BJ (cell line): ENCODE measurements around the gene FNDC3B. TPM values are rescaled to one million over a fixed set of nuclear protein-coding genes. Genes with fewer than 3 reads are reported as not detected.

Experiments used
- CTCF ChIA-PET: fragments of 350-600 bp; formaldehyde crosslinking; extraction: SDS; loops from one replicate; lab custom pipeline; 2021; ENCODE audit warnings: antibody characterized with exemption, inconsistent platforms; lab: Yijun Ruan, JAX
- POLR2A ChIA-PET: fragments of 300-600 bp; sonication (Branson Sonifier 250); formaldehyde crosslinking; extraction: SDS; loops from one replicate; lab custom pipeline; 2021; ENCODE audit warnings: antibody characterized with exemption; lab: Charles Lee
- DNase-seq: peaks from one replicate; pipeline ENCODE4 v3.0.0-alpha.2; 2011; ENCODE audit warnings: low read depth
- H3K27me3 ChIP-seq: 2 replicates; pipeline ENCODE4 v1.6.0; 2011; ENCODE audit warnings: low read length; ENCODE audit not compliant: control insufficient read depth, insufficient read depth
- H3K36me3 ChIP-seq: 2 replicates; pipeline ENCODE4 v1.5.1; 2011; ENCODE audit warnings: low read length; ENCODE audit not compliant: control insufficient read depth, insufficient read depth
- H3K4me3 ChIP-seq: 2 replicates; pipeline ENCODE4 v1.5.1; 2011; ENCODE audit warnings: low read depth, mild to moderate bottlenecking, control low read depth, low read length
- polyA plus RNA-seq: library from polyadenylated mRNA; depleted of rRNA; stranded (reverse); fragments of >200 nt; gene quantifications from 2 replicates; pipeline ENCODE4 v1.2.3, GENCODE V29; 2011
- TF ChIP-seq, protein P1 (sequence below): IDR thresholded peaks from 2 replicates; pipeline ENCODE4 v1.5.1; 2011; ENCODE audit warnings: low read depth, mild to moderate bottlenecking, control low read depth, inconsistent platforms, low read length, moderate library complexity; ENCODE audit not compliant: insufficient read depth

Gene FNDC3B
- polyA plus RNA-seq, 1 experiment, result 28.6 TPM

DNA sequence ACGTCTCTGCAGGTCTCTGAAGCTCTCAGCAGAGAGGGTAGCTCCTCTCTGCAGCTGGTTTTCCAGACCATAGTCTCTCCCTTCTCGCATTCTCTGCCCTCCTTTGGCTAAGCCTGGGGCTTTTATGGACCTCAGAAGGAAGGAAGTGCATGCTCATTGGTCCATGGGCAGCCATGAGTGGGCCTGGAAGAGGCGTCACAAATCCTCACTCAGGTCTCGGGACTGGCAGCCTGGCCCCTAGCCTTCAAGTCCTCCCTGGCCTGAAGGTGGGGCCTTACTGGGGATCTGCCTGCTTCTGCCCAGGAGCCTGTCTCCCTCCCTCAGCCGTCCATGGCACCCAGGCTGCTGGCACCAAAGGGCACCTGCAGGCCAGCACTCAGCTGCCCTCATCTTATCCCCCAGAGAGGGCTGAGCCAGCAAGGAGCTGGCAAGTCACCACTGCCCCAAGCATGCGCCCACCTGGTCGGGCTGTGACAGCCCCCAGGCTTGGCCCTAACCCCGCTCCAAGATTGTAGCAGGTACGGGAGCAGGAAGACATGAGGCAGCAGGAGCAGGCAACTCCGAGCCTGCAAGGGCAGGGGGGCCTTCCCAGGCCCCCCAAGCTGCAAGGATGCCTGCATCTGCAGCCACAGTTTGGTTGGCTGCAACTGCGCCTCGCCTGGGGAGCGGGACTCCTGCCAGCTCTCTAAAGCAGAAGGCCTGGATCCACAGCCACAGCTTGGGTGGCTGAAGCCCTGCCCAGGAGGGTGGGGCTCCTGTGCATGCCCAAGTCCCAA, 371.5 kb downstream of the FNDC3B start:
- H3K4me3 ChIP-seq, result no peak overlapping the region
- ChIA-PET POLR2A (no interaction called here), CTCF (no interaction called here)
- TF ChIP-seq, protein P1, sequence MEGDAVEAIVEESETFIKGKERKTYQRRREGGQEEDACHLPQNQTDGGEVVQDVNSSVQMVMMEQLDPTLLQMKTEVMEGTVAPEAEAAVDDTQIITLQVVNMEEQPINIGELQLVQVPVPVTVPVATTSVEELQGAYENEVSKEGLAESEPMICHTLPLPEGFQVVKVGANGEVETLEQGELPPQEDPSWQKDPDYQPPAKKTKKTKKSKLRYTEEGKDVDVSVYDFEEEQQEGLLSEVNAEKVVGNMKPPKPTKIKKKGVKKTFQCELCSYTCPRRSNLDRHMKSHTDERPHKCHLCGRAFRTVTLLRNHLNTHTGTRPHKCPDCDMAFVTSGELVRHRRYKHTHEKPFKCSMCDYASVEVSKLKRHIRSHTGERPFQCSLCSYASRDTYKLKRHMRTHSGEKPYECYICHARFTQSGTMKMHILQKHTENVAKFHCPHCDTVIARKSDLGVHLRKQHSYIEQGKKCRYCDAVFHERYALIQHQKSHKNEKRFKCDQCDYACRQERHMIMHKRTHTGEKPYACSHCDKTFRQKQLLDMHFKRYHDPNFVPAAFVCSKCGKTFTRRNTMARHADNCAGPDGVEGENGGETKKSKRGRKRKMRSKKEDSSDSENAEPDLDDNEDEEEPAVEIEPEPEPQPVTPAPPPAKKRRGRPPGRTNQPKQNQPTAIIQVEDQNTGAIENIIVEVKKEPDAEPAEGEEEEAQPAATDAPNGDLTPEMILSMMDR, result no peak
- DNase-seq, result no peak
- no peaks in the 10 kb centered on the region; the same call in 1 of the 2 replicates for H3K27me3 ChIP-seq
- H3K36me3 ChIP-seq, result no peaks in the 10 kb centered on the region

DNA sequence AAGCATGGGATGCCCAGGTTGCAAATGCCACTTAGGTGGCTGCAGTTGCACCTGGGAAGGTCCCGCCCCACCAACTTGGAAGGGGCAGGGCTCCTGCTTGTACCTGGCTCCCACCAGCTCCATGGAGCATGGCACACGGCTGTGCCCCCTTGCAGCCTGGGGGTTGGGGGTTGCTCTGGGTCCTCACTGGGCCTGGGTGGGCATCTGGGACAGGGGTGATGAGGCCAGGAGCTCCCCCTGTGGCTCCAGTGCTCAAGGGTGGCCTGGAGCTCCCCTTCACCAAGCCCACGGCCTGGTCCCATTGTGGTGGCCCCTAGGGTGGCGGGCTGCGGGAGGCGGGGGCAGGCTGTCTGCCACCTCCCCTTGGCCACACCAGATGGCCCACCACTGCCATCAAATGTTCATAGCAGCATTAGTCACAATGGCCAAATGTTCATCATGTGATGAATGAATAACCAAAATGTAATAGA, 372.1 kb downstream of the FNDC3B start:
- H3K36me3 ChIP-seq, result no peaks in the 10 kb centered on the region
- H3K4me3 ChIP-seq, result no peak overlapping the region
- H3K27me3 ChIP-seq, result no peaks in the 10 kb centered on the region; the same call in 1 of the 2 replicates
- POLR2A ChIA-PET, result no interaction called here
- CTCF ChIA-PET, result no interaction called here
- no peak for DNase-seq
- TF ChIP-seq, protein P1, result no peak

DNA sequence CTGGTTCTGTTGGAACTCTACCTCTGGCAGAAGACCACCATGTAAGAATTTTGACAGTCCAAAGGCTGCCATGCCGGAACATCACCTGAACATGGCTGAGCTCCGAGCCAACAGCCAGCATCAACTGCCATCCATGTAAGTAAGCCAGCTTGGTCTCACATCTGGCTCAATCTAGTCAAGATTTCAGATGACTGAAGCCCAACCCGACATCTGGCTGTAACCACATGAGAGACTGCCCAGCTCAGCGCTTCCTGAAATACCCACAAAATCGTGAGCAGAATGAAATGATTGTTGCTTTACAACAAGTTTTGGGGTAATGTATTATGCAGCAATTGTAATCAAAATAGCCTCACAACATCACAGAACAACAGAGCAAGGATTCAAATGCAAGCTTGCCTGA, 375.9 kb downstream of the FNDC3B start:
- TF ChIP-seq, protein P1, result no peak
- H3K4me3 ChIP-seq, result no peak overlapping the region
- ChIA-PET CTCF (no interaction called here), POLR2A (interaction anchor here (0.7 kb wide), 1 partner anchor 9 kb away, joined by 6 read pairs; no protein-coding TSS in a partner anchor)
- no peak for DNase-seq
- H3K36me3 ChIP-seq, result no peaks in the 10 kb centered on the region
- H3K27me3 ChIP-seq, result peaks cover 1% of the 10 kb centered on the region; the same call in 1 of the 2 replicates

DNA sequence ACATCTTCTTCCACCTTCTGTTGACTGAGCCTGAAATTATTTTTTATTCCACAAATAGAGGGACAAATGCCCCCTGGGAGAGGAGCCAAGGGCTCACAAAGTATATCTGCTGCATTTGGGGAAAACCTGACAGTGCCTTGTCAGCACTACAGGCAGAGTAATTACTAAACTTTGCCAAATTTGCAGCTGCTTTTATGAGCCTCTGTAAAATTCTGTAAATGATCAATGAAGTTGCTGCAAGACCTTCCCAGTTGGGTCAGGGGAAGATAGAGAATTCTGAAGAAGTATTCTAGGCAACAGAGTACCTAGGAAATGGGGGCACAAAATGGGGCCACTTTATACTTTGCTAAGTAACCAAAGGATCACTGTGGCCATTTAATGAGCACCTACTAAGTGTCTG, 398.3 kb downstream of the FNDC3B start:
- no peaks in the 10 kb centered on the region for H3K36me3 ChIP-seq
- ChIA-PET CTCF (no interaction called here), POLR2A (no interaction called here)
- TF ChIP-seq, protein P1, result no peak
- no peak overlapping the region for H3K4me3 ChIP-seq
- no peak for DNase-seq
- peaks cover 6% of the 10 kb centered on the region for H3K27me3 ChIP-seq

DNA sequence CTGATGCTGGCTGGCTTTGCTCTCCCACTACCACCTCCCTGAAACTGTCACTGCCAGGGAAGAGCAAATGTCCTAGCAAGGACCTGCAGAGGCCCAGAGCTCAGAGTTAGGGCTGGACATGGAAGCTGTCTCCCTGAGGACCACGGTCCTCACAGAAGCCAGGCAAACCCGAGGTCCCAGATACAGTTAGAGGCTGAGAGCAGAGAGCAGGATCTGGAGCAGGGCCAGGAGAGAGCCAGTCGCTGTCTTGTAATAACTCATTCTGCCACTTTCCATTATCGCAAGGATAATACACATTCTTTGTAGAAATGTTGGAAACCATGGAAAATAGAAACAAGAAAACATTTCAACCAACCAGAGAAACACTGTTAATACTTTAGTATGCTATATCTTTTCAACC, 398.8 kb downstream of the FNDC3B start:
- H3K36me3 ChIP-seq, result no peaks in the 10 kb centered on the region
- no peak for DNase-seq
- no peak overlapping the region for H3K4me3 ChIP-seq
- ChIA-PET CTCF (no interaction called here), POLR2A (no interaction called here)
- TF ChIP-seq, protein P1, result no peak
- H3K27me3 ChIP-seq, result peaks cover 6% of the 10 kb centered on the region
